HCT116 (cell line): Measurements from ENCODE around the gene ZC3H12A. TPM values are rescaled to one million over a fixed set of nuclear protein-coding genes. Genes with fewer than 3 reads are reported as not detected.

Experiments used
- ATAC-seq: fragments of 200-7000 bp; cut with Tn5 transposase; 2 replicates; pipeline ENCODE4 v1.9.1; 2020; ENCODE audit warnings: mild to moderate bottlenecking, moderate library complexity
- Bru-seq: library from RNA; stranded (reverse); fragments of 400-500 nt; gene quantifications from one replicate; lab custom pipeline; 2021; lab: Mats Ljungman, UMichigan
- BruChase-seq, 2 experiments: library from RNA; stranded (reverse); fragments of 400-500 nt; gene quantifications; one replicate each; lab custom pipeline; 2021; lab: Mats Ljungman, UMichigan
- BruUV-seq: library from RNA; stranded (reverse); fragments of 400-500 nt; replicated peaks from 2 replicates; lab custom pipeline; 2021; lab: Mats Ljungman, UMichigan
- CTCF ChIA-PET: fragments of 300-600 bp; sonication (Branson Sonifier 250); formaldehyde crosslinking; loops from one replicate; lab custom pipeline; 2021; ENCODE audit warnings: antibody characterized with exemption; lab: Charles Lee
- POLR2A ChIA-PET: fragments of 300-600, 350-600 bp; sonication (Branson Sonifier 250); formaldehyde crosslinking; loops from one replicate; lab custom pipeline; 2021; ENCODE audit warnings: antibody characterized with exemption; lab: Charles Lee
- RAD21 ChIA-PET, 2 experiments: fragments of 300-600 bp; sonication (Branson Sonifier 250); formaldehyde crosslinking; loops; one replicate each; lab custom pipeline; 2023; ENCODE audit warnings: low total read pairs in 2 of 2; ENCODE audit not compliant: uncharacterized antibody in 2 of 2, unreplicated experiment in 2 of 2, low non-redundant PET in 1 of 2; lab: Charles Lee
- DNase-seq: peaks from one replicate; pipeline ENCODE4 v3.0.0-alpha.2; 2010; ENCODE audit warnings: low read depth, low spot score
- H2AFZ ChIP-seq: fragments of 200-600 bp; shearing (Covaris generic), sonication (generic); 2 replicates; pipeline ENCODE4 v1.6.1; 2017; ENCODE audit warnings: low read depth, mixed run types, mixed read lengths, antibody characterized with exemption, low read length; ENCODE audit not compliant: poor library complexity, severe bottlenecking
- H3K27ac ChIP-seq: 2 replicates; pipeline ENCODE4 v1.5.1; 2012; ENCODE audit warnings: low read depth, low read length
- H3K27me3 ChIP-seq: fragments of 200-600 bp; sonication (generic); 2 replicates; pipeline ENCODE4 v1.6.1; 2016; ENCODE audit warnings: mixed run types, low read length, mixed read lengths; ENCODE audit not compliant: insufficient read depth
- H3K36me3 ChIP-seq, 2 experiments: fragments of 200-500 bp in 1 of 2; fragments of 200-600 bp in 1 of 2; sonication (Bioruptor generic) in 1 of 2; sonication (generic) in 1 of 2; 2 replicates each; pipeline versions ENCODE4 v1.5.1 to v1.6.1; 2014 to 2016; ENCODE audit warnings: low read length in 2 of 2, inconsistent platforms in 1 of 2, mixed read lengths in 1 of 2, mixed run types in 1 of 2; ENCODE audit not compliant: insufficient read depth in 2 of 2, control insufficient read depth in 1 of 2
- H3K4me1 ChIP-seq, 2 experiments: fragments of 200-600 bp in 1 of 2; sonication (generic) in 1 of 2; 2 replicates each; pipeline versions ENCODE4 v1.5.1 to v1.6.1; 2012 to 2017; ENCODE audit warnings: low read length in 2 of 2, inconsistent platforms in 1 of 2, mild to moderate bottlenecking in 1 of 2, mixed read lengths in 1 of 2, mixed run types in 1 of 2, moderate library complexity in 1 of 2; ENCODE audit not compliant: insufficient read depth in 2 of 2, control insufficient read depth in 1 of 2
- H3K4me2 ChIP-seq: fragments of 200-600 bp; sonication (generic); 2 replicates; pipeline ENCODE4 v1.6.1; 2017; ENCODE audit warnings: mixed run types, low read length, mixed read lengths
- H3K4me3 ChIP-seq, 2 experiments: fragments of 200-600 bp in 1 of 2; sonication (generic) in 1 of 2; replicated peaks in 1 of 2; 2 replicates each; pipeline ENCODE4 v1.5.1; 2011 to 2016; ENCODE audit warnings: low read length in 2 of 2, control low read depth in 1 of 2, low read depth in 1 of 2, mild to moderate bottlenecking in 1 of 2, mixed read lengths in 1 of 2, mixed run types in 1 of 2
- H3K79me2 ChIP-seq: fragments of 200-600 bp; sonication (generic); 2 replicates; pipeline ENCODE4 v1.6.1; 2017; ENCODE audit warnings: mild to moderate bottlenecking, mixed run types, low read length, moderate library complexity, mixed read lengths; ENCODE audit not compliant: insufficient read depth
- H3K9ac ChIP-seq: fragments of 200-600 bp; sonication (generic); 2 replicates; pipeline ENCODE4 v1.6.1; 2016; ENCODE audit warnings: low read length, mixed read lengths
- H3K9me2 ChIP-seq: fragments of 200-600 bp; sonication (generic), shearing (Covaris generic); 2 replicates; pipeline ENCODE4 v1.6.1; 2017; ENCODE audit warnings: mixed run types, mild to moderate bottlenecking, moderate library complexity; ENCODE audit not compliant: insufficient read depth
- H3K9me3 ChIP-seq, 2 experiments: fragments of 200-500 bp in 1 of 2; fragments of 200-600 bp in 1 of 2; sonication (Bioruptor generic) in 1 of 2; sonication (generic) in 1 of 2; 2 replicates each; pipeline ENCODE4 v1.6.1; 2014 to 2017; ENCODE audit warnings: low read length in 2 of 2, mixed read lengths in 2 of 2, inconsistent platforms in 1 of 2, low read depth in 1 of 2, mild to moderate bottlenecking in 1 of 2, mixed run types in 1 of 2, moderate library complexity in 1 of 2; ENCODE audit not compliant: control insufficient read depth in 1 of 2, insufficient read depth in 1 of 2
- H4K20me1 ChIP-seq: fragments of 200-600 bp; sonication (generic), shearing (Covaris generic); 2 replicates; pipeline ENCODE4 v1.6.1; 2017; ENCODE audit warnings: mixed run types, mild to moderate bottlenecking, moderate library complexity; ENCODE audit not compliant: insufficient read depth
- CEBPB ChIP-seq: IDR thresholded peaks from 2 replicates; pipeline ENCODE4 v1.6.1; 2012; ENCODE audit warnings: low read depth
- ELF1 ChIP-seq: IDR thresholded peaks from 2 replicates; pipeline ENCODE4 v1.6.1; 2012; ENCODE audit warnings: low read depth, borderline replicate concordance
- FOSL1 ChIP-seq: IDR thresholded peaks from 2 replicates; pipeline ENCODE4 v1.6.1; 2012; ENCODE audit warnings: low read depth
- POLR2A ChIP-seq: IDR thresholded peaks from 2 replicates; pipeline ENCODE4 v1.7.0; 2011; ENCODE audit warnings: borderline replicate concordance; ENCODE audit not compliant: insufficient read depth, insufficient read length; ENCODE audit errors: extremely low read depth
- POLR2AphosphoS5 ChIP-seq: IDR thresholded peaks from 2 replicates; pipeline ENCODE4 v1.6.1; 2011; ENCODE audit warnings: mild to moderate bottlenecking, low read depth, low read length, moderate library complexity
- SRF ChIP-seq: IDR thresholded peaks from 2 replicates; pipeline ENCODE4 v1.6.1; 2012; ENCODE audit warnings: low read depth
- TCF7L2 ChIP-seq: IDR thresholded peaks from 2 replicates; pipeline ENCODE4 v1.7.0; 2011; ENCODE audit warnings: borderline replicate concordance, inconsistent platforms; ENCODE audit not compliant: insufficient read depth, insufficient read length; ENCODE audit errors: extremely low read depth
- YY1 ChIP-seq: IDR thresholded peaks from 2 replicates; pipeline ENCODE4 v1.6.1; 2011; ENCODE audit warnings: low read length, low read depth, moderate library complexity, mild to moderate bottlenecking; ENCODE audit not compliant: insufficient replicate concordance; ENCODE audit errors: extremely low read depth
- ZFX ChIP-seq: fragments of 450-650 bp; IDR thresholded peaks from 2 replicates; pipeline ENCODE4 v1.6.1; 2017
- intact Hi-C: fragments of 100-400 bp; cut with micrococcal nuclease; formaldehyde crosslinking; loops from 2 replicates; pipeline ENCODE4 v1.10.0; 2022
- long read RNA-seq: library from polyadenylated mRNA; unstranded; transcript quantifications from one replicate; pipeline ENCODE4 v2.0.0, GENCODE V29; 2021; ENCODE audit not compliant: unreplicated experiment
- polyA plus RNA-seq: library from polyadenylated mRNA; unstranded; fragments of >200 nt; gene quantifications from 2 replicates; pipeline ENCODE4 v1.2.1, GENCODE V29; 2012; ENCODE audit warnings: missing spikeins
- total RNA-seq: library from RNA; stranded (reverse); gene quantifications from one replicate; pipeline ENCODE4 v1.2.1, GENCODE V29; 2021; ENCODE audit not compliant: unreplicated experiment
- TF ChIP-seq, protein P1 (sequence below): IDR thresholded peaks from 2 replicates; pipeline ENCODE4 v1.6.1; 2012
- TF ChIP-seq, protein P2 (sequence below): IDR thresholded peaks from 2 replicates; pipeline ENCODE4 v1.6.1; 2012

Gene ZC3H12A
- total RNA-seq (10.6 TPM), Bru-seq, nascent RNA (percentile 76 among the genes with signal in this experiment), BruChase-seq, experiment 1, labeled RNA remaining after a 6-hour chase (percentile 65 among the genes with signal in this experiment), BruChase-seq, experiment 2, labeled RNA remaining after a 2-hour chase (percentile 57 among the genes with signal in this experiment)
- 12.3 and 13.1 TPM in 2 replicates for polyA plus RNA-seq
- long read RNA-seq, partial matches to known transcripts, result 3 of 5 reads
- long read RNA-seq, other reads (novel, unspliced or antisense), result 2 of 5 reads

DNA sequence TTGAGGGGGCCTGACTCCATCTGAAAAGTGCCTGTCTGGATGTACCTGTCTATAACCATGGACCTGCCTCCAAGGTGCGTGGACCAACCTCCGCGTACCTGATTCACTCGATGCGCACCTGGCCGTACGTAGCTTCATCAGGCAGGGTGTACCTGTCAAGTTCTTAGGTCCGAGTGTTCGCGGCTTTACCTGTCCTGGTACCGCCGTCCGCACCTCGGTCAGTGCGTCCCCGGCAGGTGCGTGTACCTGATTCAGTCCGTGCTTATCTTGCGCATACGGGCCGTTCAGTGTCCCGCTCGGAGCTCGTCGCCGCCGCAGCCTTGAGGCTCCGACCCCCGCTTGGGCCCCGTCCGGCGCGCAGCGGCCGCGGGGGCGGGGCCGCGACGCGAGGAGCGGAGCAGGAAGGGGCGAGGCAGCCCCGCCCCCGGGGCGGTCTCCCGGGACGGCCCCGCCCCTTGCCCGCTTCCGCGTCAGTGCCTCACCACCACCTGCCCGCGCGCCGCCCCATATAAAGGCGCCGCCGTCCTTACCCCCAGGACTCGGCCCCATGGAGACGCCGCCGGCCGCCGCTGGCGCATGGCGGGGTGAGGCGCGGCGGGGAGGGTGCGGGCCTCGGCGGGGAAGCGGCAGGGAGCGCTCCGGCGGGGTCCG, at the start of gene ZC3H12A:
TSS of gene ZC3H12A (plus strand) at position 535 of the 651 bp plus-strand sequence. CDS start 917 bp downstream, outside the sequence.
- no peaks in the 10 kb centered on the region for H4K20me1 ChIP-seq
- POLR2A ChIA-PET, result interaction anchor here (0.6 to 4.1 kb wide), 7 partner anchors 8 to 216 kb away, joined by 3 to 34 read pairs (median 4); partner anchors contain the start of gene MEAF6
- peak within 1 kb of the TSS; percentile 78 for H3K4me2 ChIP-seq
- RAD21 ChIA-PET, result interaction anchor here in 1 of 2 experiments (1.1 kb wide), 1 partner anchor 13 kb away, joined by 3 read pairs; no protein-coding TSS in a partner anchor
- peak within 1 kb of the TSS; percentile 88 for H3K9ac ChIP-seq
- H2AFZ ChIP-seq, result peak within 1 kb of the TSS; percentile 29
- H3K27ac ChIP-seq, result peak within 1 kb of the TSS; percentile 91
- DNase-seq (peak; percentile 75), ATAC-seq (peak; percentile 69)
- H3K79me2 ChIP-seq, result peaks cover 47% of the 10 kb centered on the region
- peak; percentile 99 for TF ChIP-seq POLR2AphosphoS5
- TF ChIP-seq TCF7L2, result no peak
- TF ChIP-seq FOSL1, result no peak
- TF ChIP-seq YY1, result peak; percentile 63
- peak; percentile 66 for TF ChIP-seq ZFX
- TF ChIP-seq POLR2A, result peak; percentile 64
- peak within 1 kb of the TSS; percentile 80 for H3K4me3 ChIP-seq
- no TSS peak for BruUV-seq
- 0 out of 2 replicates have a peak, but pooled peaks cover 3% of the 10 kb centered on the region for H3K27me3 ChIP-seq
- no peaks in the 10 kb centered on the region for H3K9me3 ChIP-seq
- intact Hi-C loops, result loop anchor here (5.0 to 10.0 kb wide), 3 partner anchors 123 to 1921 kb away; partner anchors contain the start of genes GNL2 and UTP11
- H3K9me2 ChIP-seq, result no peaks in the 10 kb centered on the region
- H3K4me1 ChIP-seq, result peaks cover 69 to 80% of the 10 kb centered on the region in 2 experiments
- peaks cover 0 to 7% of the 10 kb centered on the region in 2 experiments; a peak in 1 of 4 replicates for H3K36me3 ChIP-seq
- CTCF ChIA-PET, result interaction anchor here (1.6 to 7.2 kb wide), 2 partner anchors 13 to 932 kb away, joined by 3 to 59 read pairs; no protein-coding TSS in a partner anchor

DNA sequence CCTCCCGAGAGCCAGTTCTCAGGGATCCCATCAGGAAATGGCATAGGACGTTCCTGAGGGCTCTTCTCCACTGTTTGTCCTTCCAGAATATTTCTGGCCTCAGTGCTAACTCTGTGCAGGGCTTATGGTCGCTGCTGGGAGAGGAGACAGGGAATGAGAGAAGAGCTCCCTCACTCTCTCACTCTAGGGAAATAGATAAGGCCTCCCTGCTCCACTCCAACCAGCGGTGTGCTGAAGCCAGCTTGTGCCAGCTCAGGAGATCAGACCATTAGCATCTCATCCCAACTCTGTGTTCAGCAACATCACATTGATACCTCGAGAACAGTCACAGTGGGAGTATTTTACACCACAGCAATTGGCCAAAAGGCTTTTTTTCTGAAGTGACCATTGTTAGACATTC, 49.2 kb upstream of the ZC3H12A start:
- DNase-seq (no peak), ATAC-seq (no peak)
- Histone ChIP-seq H4K20me1 (no peaks in the 10 kb centered on the region), H3K4me2 (no peak overlapping the region), H3K9me2 (no peaks in the 10 kb centered on the region), H3K27me3 (peaks cover 21% of the 10 kb centered on the region), H3K9me3 (no peaks in the 10 kb centered on the region), H3K36me3 (no peaks in the 10 kb centered on the region), H2AFZ (no peak overlapping the region), H3K27ac (no peak overlapping the region), H3K4me3 (no peak overlapping the region), H3K79me2 (no peaks in the 10 kb centered on the region), H3K9ac (no peak overlapping the region), H3K4me1 (no peaks in the 10 kb centered on the region)
- ChIA-PET CTCF (interaction anchor here (2.6 kb wide), 1 partner anchor 9 kb away, joined by 9 read pairs; no protein-coding TSS in a partner anchor), RAD21 (no interaction called here), POLR2A (no interaction called here)
- intact Hi-C loops, result no loop called here
- TF ChIP-seq POLR2A (no peak), ELF1 (no peak), SRF (no peak), CEBPB (no peak)
- TF ChIP-seq, protein P1, sequence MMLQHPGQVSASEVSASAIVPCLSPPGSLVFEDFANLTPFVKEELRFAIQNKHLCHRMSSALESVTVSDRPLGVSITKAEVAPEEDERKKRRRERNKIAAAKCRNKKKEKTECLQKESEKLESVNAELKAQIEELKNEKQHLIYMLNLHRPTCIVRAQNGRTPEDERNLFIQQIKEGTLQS, result no peak
- TF ChIP-seq, protein P2, sequence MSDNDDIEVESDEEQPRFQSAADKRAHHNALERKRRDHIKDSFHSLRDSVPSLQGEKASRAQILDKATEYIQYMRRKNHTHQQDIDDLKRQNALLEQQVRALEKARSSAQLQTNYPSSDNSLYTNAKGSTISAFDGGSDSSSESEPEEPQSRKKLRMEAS, result no peak
- BruUV-seq, result no TSS peak
